Measurements from ENCODE around the gene LBR. TPM values are rescaled to one million over a fixed set of nuclear protein-coding genes. Genes with fewer than 3 reads are reported as not detected.

The LBR gene
- total RNA-seq, 1 donor from 2014 or later, result 56.4 TPM

DNA sequence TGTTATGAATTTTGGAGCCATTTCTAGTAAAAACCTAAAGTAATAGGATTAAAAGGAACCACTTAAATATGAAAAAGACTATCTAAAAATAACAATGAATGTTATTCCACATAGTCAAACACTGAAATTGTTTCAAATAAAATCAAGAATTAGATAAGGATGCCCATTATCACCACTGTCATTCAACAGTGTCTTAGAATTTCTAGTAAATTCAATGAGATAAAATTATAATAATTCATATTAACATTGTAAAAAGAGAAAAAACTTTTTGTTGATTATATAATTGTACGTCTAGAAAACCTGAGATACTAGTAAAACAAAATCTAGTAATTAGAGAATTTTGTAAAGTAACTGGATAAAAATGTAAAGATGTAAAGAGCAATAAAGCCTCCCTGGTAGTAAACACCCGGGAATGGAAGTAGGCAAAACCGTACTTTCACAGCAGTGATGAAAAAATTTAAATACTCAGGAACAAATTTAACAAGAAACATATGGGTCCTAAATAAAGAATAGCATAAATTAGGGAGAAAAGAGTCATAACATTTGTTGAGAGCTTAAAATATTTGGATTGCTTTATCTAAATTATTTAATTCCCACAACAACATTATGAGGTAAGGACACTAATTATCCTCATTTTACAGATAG lies 56.4 kb downstream of the LBR start:
- H3K27ac ChIP-seq, result no peak overlapping the region
- TF ChIP-seq, protein P1, sequence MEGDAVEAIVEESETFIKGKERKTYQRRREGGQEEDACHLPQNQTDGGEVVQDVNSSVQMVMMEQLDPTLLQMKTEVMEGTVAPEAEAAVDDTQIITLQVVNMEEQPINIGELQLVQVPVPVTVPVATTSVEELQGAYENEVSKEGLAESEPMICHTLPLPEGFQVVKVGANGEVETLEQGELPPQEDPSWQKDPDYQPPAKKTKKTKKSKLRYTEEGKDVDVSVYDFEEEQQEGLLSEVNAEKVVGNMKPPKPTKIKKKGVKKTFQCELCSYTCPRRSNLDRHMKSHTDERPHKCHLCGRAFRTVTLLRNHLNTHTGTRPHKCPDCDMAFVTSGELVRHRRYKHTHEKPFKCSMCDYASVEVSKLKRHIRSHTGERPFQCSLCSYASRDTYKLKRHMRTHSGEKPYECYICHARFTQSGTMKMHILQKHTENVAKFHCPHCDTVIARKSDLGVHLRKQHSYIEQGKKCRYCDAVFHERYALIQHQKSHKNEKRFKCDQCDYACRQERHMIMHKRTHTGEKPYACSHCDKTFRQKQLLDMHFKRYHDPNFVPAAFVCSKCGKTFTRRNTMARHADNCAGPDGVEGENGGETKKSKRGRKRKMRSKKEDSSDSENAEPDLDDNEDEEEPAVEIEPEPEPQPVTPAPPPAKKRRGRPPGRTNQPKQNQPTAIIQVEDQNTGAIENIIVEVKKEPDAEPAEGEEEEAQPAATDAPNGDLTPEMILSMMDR (IDR thresholded peaks at IDR 0.05), result no peak
- H3K27me3 ChIP-seq (ENCODE audit: low read depth), result no peaks in the 10 kb centered on the region
- intact Hi-C loops (cut with DNase I), result no loop called here
- H3K9me3 ChIP-seq, result no peaks in the 10 kb centered on the region
- H3K4me1 ChIP-seq, result no peaks in the 10 kb centered on the region
- DNase-seq (no peak), ATAC-seq (no peak)
- H3K4me3 ChIP-seq, result no peak overlapping the region
- H3K36me3 ChIP-seq, result no peaks in the 10 kb centered on the region

- Histone ChIP-seq H3K4me3 (no peak overlapping the region), H3K36me3 (no peaks in the 10 kb centered on the region), H3K9me3 (no peaks in the 10 kb centered on the region), H3K27me3 (ENCODE audit: low read depth) (no peaks in the 10 kb centered on the region), H3K4me1 (no peaks in the 10 kb centered on the region), H3K27ac (no peak overlapping the region)
- intact Hi-C loops (cut with DNase I), result no loop called here
- TF ChIP-seq, protein P1 (IDR thresholded peaks at IDR 0.05), result no peak
- no peak for DNase-seq
- no peak for ATAC-seq
Measured at GRCh38 chr1:225368036-225368552, 59.7 kb downstream of the LBR start.

DNA sequence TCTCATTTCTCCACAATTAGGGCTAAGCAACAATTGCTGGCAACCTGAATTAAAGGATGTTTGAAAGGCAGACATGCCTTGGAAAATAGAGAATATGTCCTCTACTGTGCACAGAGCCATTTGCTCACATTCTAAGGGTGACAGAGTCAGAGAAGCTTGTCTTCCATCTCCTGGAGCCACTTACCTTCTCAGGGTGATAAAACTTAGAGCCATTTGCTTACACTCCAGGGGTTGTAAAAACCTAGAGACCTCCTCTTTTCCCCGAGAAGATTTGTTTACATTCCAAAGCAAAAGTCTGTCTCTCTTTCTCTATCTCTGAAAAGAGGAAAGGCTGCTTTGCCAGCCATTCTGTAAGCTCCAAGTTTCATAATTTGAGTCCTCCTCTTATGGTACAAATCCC lies 61.3 kb downstream of the LBR start:
- no peak for DNase-seq
- H3K4me3 ChIP-seq, result no peak overlapping the region

GRCh38 chr1:225366018-225366417 lies 61.8 kb downstream of the LBR start:
- ATAC-seq, result no peak

More for the DNA sequence above, 61.3 kb downstream of the LBR start:
- no peaks in the 10 kb centered on the region for H3K9me3 ChIP-seq
- H3K36me3 ChIP-seq, result no peaks in the 10 kb centered on the region
- TF ChIP-seq, protein P1 (IDR thresholded peaks at IDR 0.05), result no peak
- ATAC-seq, result no peak
- no peaks in the 10 kb centered on the region for H3K4me1 ChIP-seq
- H3K27me3 ChIP-seq (ENCODE audit: low read depth), result no peaks in the 10 kb centered on the region
- intact Hi-C loops (cut with DNase I), result no loop called here
- H3K27ac ChIP-seq, result no peak overlapping the region

GRCh38 chr1:225364439-225364838 lies 63.4 kb downstream of the LBR start:
- no peak overlapping the region for H3K27ac ChIP-seq
- DNase-seq (no peak), ATAC-seq (no peak)
- intact Hi-C loops (cut with DNase I), result no loop called here
- no peaks in the 10 kb centered on the region for H3K9me3 ChIP-seq
- TF ChIP-seq, protein P1 (IDR thresholded peaks at IDR 0.05), result no peak
- no peaks in the 10 kb centered on the region for H3K36me3 ChIP-seq
- H3K4me1 ChIP-seq, result no peaks in the 10 kb centered on the region
- no peaks in the 10 kb centered on the region for H3K27me3 ChIP-seq (ENCODE audit: low read depth)
- H3K4me3 ChIP-seq, result no peak overlapping the region

More at GRCh38 chr1:225366018-225366417, 61.8 kb downstream of the LBR start:
- no peak for DNase-seq
- Histone ChIP-seq H3K27me3 (ENCODE audit: low read depth) (no peaks in the 10 kb centered on the region), H3K4me3 (no peak overlapping the region), H3K36me3 (no peaks in the 10 kb centered on the region), H3K9me3 (no peaks in the 10 kb centered on the region), H3K4me1 (no peaks in the 10 kb centered on the region), H3K27ac (no peak overlapping the region)
- TF ChIP-seq, protein P1 (IDR thresholded peaks at IDR 0.05), result no peak
- intact Hi-C loops (cut with DNase I), result no loop called here

Measured in lower lobe of right lung (tissue), 2 donors.